HAP-1 (cell line): ENCODE results near the gene DIRAS1.
"Not testable (repeated sequence)": the region's sequence is repeated elsewhere in the genome, so short reads cannot be mapped to it uniquely, and the experiment has no call there.

Source experiments
- DNase-seq, 2 experiments: peaks; one replicate each; pipeline ENCODE4 v3.0.0-alpha.2; 2016 to 2020; ENCODE audit warnings: low spot score in 2 of 2
- H3K27me3 ChIP-seq: fragments of 250-450 bp; sonication (Bioruptor Pico); 2 replicates; pipeline ENCODE4 v1.5.1; 2020; ENCODE audit warnings: low read depth, mild to moderate bottlenecking, moderate library complexity
- H3K36me3 ChIP-seq: fragments of 250-450 bp; sonication (Bioruptor Pico); replicated peaks from 2 replicates; pipeline ENCODE4 v1.5.1; 2020; ENCODE audit warnings: mild to moderate bottlenecking
- H3K4me1 ChIP-seq: fragments of 250-450 bp; sonication (Bioruptor Pico); 2 replicates; pipeline ENCODE4 v1.5.1; 2020; ENCODE audit warnings: mild to moderate bottlenecking
- H3K4me3 ChIP-seq: fragments of 250-450 bp; sonication (Bioruptor Pico); 2 replicates; pipeline ENCODE4 v1.5.1; 2020; ENCODE audit warnings: mild to moderate bottlenecking, moderate library complexity
- H3K9me3 ChIP-seq: fragments of 250-450 bp; sonication (Bioruptor Pico); 2 replicates; pipeline ENCODE4 v1.5.1; 2020; ENCODE audit warnings: mild to moderate bottlenecking, moderate library complexity
- in situ Hi-C: fragments of 300-500 bp; cut with MboI; formaldehyde crosslinking; loops from 3 replicates; pipeline ENCODE4 v1.14.3; 2020; ENCODE audit warnings: low sequenced_read_pairs, inconsistent platforms, mixed read lengths

The DIRAS1 gene

DNA sequence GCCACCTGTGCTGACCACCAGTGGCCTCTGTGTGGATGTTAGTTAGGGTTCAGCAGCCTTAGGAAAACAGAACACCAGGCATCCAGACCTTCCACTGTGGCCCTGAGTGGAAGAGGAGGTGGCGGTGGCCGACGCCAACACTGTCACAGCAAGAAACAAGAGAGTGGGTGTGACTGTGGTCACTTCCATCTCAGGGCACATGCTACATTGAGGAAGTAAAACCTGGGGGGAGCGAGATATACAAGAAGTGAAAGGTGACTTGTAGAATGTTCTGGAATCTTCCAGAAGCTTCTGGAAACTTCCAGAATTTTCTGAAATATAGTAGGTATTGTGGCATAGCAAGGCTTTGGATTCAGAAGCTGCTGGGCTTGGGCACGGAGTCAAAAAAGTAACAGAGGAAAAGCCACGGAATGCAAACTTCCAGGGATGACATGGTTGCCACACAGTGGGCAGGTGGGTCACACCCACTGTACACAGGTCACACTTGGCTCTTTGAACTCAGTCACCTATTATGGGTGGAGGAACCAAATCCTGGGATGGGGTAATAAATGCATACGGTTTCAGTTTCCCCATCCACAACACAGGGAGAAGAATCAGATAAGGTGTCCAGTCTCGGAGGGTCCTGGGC is 43.0 kb downstream of the DIRAS1 start:
- no peak for DNase-seq
- in situ Hi-C loops, result no loop called here
- no peaks in the 10 kb centered on the region for H3K36me3 ChIP-seq

DNA sequence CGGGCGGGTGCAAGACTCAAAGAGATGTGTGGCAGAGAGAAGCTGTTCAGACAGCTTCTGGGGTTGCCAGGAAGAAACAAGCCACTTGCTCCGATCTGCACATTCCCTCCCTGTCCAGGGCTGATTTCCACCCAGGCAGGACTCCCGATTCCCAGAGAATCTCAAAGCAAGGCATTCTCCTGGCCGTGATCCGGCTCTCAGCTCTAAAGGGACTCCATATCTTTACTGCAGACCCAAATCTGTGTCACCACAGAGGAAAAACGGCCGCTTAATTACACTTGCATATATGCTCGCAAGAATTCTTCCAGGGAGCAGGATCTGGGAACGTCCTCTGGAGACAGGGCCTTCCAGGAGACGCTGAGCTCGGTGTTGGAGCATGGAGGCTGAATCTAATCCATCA is 44.3 kb downstream of the DIRAS1 start:
- DNase-seq, result no peak
- H3K36me3 ChIP-seq, result no peaks in the 10 kb centered on the region
- no peaks in the 10 kb centered on the region for H3K4me1 ChIP-seq
- H3K4me3 ChIP-seq, result no peak overlapping the region
- H3K9me3 ChIP-seq, result no peaks in the 10 kb centered on the region
- no peaks in the 10 kb centered on the region for H3K27me3 ChIP-seq
- in situ Hi-C loops, result no loop called here

More for the DNA sequence above, 43.0 kb downstream of the DIRAS1 start:
- H3K9me3 ChIP-seq, result no peaks in the 10 kb centered on the region
- no peaks in the 10 kb centered on the region for H3K4me1 ChIP-seq
- no peaks in the 10 kb centered on the region for H3K27me3 ChIP-seq
- no peak overlapping the region for H3K4me3 ChIP-seq

DNA sequence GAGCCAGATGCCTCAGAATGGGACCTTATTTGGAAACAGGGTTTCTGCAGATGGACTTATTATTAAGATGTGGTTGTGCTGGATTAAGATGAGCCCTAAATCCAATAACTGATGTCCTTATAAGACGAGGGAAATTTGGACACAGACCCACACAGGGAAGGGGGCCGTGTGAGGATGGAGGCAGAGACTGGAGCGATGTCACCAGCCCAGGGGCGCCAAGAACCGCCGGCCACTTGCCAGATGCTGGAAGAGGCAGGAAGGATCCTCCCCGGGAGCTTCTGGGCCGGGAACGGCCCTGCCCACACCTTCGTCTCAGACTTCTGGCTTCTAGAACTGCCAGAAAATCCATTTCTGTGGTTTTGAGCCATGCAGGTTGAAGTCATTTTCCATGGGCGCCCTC is 45.3 kb downstream of the DIRAS1 start:
- no peaks in the 10 kb centered on the region for H3K4me1 ChIP-seq
- DNase-seq, result no peak
- no peaks in the 10 kb centered on the region for H3K36me3 ChIP-seq
- no peaks in the 10 kb centered on the region for H3K9me3 ChIP-seq
- in situ Hi-C loops, result no loop called here
- no peak overlapping the region for H3K4me3 ChIP-seq
- no peaks in the 10 kb centered on the region for H3K27me3 ChIP-seq

DNA sequence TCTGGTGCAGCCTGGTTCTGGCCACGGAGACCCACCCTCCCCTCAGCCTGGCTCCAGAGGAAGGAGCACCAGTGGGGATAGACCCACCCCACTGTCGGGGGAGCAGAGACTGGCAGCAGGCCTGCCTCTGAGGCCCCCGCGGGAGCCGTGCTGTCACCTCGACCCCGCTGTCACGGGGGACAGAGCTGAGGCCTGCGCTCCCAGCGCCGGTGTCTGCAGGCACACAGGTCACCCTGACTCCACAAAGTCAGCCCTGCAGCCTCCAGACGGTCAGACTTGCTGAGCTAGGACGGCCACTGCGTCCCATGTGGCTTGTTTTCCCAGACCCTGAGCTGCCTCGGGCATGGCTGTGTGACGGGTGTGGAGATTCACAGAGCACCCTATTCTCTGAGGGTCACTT is 51.0 kb downstream of the DIRAS1 start:
- Histone ChIP-seq H3K36me3 (no peaks in the 10 kb centered on the region), H3K27me3 (no peaks in the 10 kb centered on the region), H3K4me1 (no peaks in the 10 kb centered on the region), H3K4me3 (no peak overlapping the region), H3K9me3 (no peaks in the 10 kb centered on the region)
- in situ Hi-C loops, result no loop called here
- DNase-seq, result no peak

DNA sequence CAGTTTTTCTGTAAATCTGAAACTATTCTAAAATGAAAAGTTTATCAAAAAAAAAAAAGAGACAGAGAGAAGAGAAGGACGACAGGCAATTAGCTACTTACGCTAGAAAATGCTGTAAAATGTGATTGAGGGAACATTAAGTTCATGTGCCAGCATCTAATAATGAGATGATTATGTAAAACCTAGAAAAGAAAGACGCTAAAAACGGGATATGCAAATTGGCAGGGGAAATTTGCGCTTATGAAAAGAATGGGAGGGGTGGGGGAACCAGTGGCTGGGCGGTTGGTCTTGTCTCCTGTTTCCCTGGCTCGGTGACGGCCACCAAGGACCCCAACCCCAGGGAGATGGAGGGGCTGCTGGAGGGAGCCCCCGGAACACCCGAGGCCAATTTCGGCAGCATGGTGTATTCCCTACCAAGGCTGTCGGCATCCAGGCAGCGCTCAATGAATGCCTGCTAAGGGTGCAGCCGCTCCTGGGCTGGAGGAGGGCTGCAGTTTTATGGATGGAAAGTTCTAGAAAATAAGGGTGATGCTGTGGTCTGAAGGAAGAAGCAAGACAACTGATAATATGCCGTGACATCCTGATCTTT is 52.9 kb downstream of the DIRAS1 start:
- Histone ChIP-seq H3K4me3 (no peak overlapping the region), H3K9me3 (no peaks in the 10 kb centered on the region; the same call in 1 of the 2 replicates), H3K36me3 (no peaks in the 10 kb centered on the region), H3K4me1 (no peaks in the 10 kb centered on the region), H3K27me3 (no peaks in the 10 kb centered on the region)
- in situ Hi-C loops, result no loop called here
- DNase-seq, result no peak

DNA sequence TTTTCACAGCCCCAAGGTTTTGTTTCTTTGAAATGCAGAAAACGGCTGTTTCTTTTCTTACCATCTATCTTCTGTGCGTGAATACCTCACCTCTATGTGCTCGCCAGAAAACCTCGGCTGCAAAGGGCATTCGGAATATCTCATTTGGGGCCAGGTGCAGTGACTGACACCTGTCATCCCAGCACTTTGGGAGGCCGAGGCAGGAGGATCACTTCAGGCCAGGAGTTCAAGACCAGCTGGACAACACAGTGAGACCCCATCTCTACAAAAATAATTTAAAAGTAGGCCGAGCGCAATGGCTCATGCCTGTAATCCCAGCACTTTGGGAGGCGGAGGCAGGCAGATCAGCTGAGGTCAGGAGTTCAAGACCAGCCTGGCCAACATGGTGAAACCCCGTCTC is 53.8 kb downstream of the DIRAS1 start:
- H3K9me3 ChIP-seq, DNase-seq, H3K36me3 ChIP-seq, H3K4me3 ChIP-seq, in situ Hi-C loops, H3K27me3 ChIP-seq, H3K4me1 ChIP-seq: not testable (repeated sequence)

DNA sequence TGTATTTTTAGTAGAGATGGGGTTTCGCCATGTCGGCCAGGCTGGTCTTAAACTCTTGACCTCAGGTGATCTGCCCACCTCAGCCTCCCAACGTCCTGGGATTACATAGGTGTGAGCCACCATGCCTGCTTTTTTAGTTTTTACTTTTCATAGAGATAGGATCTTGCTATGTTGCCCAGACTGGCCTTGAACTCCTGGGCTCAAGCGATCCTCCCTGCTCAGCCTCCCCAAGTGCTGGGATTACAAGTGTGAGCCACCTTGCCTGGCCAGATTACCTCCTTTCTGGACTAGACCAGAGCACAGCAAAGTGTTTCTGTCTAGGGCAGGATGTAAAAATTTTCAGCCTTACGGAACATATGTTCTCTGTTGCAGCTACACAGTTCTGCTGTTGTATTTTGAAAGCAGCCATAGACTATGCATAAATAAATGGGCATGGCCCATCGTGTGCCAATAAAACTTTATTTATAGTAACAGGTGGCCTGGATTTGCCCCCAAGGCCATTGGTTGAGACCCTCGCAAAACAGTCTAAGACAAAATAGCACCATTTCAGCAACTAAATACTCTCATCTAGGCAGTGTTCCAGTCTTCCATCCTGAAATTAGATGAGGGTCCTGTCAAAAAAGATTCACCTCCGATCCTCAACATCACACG is 54.7 kb downstream of the DIRAS1 start:
- no peak for DNase-seq
- in situ Hi-C loops, result no loop called here
- H3K4me1 ChIP-seq, result no peaks in the 10 kb centered on the region
- H3K36me3 ChIP-seq, result no peaks in the 10 kb centered on the region
- no peak overlapping the region for H3K4me3 ChIP-seq
- peaks cover 5% of the 10 kb centered on the region for H3K9me3 ChIP-seq
- no peaks in the 10 kb centered on the region for H3K27me3 ChIP-seq

DNA sequence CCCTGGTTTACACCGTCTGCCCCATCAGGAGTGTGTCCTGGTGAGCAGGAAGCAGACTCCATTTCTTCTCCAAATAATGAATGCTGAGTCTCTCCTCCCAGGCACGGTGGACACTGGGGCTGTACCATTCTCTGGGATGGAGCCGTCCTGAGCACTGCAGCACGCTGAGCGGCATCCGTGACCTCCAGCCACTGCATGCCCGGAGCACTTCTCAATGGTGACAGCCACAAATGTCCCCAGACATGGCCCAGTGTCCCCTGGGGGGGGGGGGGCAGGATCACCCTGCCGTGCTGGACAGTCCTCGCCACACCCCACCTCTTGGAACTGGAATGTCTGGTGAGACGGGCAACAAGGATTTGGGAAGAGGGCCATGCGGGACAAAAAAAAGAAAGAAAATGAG is 56.1 kb downstream of the DIRAS1 start:
- peaks cover 5% of the 10 kb centered on the region for H3K9me3 ChIP-seq
- no peaks in the 10 kb centered on the region for H3K4me1 ChIP-seq
- H3K4me3 ChIP-seq, result no peak overlapping the region
- no peaks in the 10 kb centered on the region for H3K36me3 ChIP-seq
- in situ Hi-C loops, result no loop called here
- no peak for DNase-seq
- H3K27me3 ChIP-seq, result no peaks in the 10 kb centered on the region
